Body of pancreas (tissue), 4 donors: ENCODE data around the gene ACSL6.

ENCODE experiments used
- POLR2A ChIP-seq, 3 donors: fragments of 450-650 bp; IDR thresholded peaks; one replicate each; pipeline ENCODE4 v1.6.1; 2016; ENCODE audit warnings: antibody characterized with exemption in 3 of 3, mild to moderate bottlenecking in 2 of 3
- TF ChIP-seq, protein P1 (sequence below), 7 experiments: fragments of 450-650 bp in 4 of 7; fragments of 200-600 bp in 3 of 7; sonication (generic) in 3 of 7; IDR thresholded peaks; one replicate each; pipeline ENCODE4 v1.5.1; 2016 to 2019; ENCODE audit warnings: antibody characterized with exemption in 7 of 7

DNA sequence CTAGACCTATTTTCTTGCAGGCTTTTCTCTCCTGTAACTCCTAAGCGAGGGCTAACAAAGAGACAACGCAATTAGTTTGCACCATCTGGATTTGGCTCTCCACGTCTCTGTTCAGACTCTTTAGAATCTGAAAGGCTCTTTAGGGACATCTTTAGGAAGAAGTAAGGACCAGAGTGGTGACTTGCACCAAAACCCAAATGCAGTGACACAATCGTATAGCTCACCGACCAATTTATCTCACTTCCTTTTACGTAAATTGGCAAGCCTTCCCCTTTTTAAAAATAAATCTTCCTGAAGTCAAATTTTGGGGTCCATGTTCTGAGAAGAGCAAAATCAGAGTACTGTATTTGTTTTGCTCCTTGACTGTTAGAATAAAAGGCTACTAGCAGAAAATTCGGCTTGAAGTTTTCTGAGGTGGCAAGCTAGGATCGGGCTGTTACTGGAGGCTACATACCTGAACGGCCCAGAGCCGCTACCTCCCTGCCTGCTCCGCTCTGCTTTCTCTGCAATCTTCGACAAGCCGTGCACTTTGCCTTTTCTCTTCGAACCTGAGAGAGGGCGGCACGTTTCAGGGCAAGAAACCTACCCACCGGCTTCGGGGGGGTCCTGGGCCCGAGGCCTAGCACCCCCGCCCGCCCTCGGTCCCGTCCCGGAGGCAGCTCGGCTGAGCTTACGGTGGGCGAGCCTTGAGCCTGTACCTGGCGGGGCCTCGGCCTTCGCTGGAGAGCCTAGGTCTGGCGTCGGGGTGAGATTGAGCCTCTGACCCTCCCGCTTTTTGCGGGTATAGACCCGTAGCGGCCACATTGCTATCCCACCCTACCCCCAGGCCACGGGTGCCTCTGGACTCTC, 66.5 kb downstream of the ACSL6 start:
- TF ChIP-seq, protein P1, sequence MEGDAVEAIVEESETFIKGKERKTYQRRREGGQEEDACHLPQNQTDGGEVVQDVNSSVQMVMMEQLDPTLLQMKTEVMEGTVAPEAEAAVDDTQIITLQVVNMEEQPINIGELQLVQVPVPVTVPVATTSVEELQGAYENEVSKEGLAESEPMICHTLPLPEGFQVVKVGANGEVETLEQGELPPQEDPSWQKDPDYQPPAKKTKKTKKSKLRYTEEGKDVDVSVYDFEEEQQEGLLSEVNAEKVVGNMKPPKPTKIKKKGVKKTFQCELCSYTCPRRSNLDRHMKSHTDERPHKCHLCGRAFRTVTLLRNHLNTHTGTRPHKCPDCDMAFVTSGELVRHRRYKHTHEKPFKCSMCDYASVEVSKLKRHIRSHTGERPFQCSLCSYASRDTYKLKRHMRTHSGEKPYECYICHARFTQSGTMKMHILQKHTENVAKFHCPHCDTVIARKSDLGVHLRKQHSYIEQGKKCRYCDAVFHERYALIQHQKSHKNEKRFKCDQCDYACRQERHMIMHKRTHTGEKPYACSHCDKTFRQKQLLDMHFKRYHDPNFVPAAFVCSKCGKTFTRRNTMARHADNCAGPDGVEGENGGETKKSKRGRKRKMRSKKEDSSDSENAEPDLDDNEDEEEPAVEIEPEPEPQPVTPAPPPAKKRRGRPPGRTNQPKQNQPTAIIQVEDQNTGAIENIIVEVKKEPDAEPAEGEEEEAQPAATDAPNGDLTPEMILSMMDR (IDR thresholded peaks at IDR 0.05): no peak
- TF ChIP-seq POLR2A (IDR thresholded peaks at IDR 0.05): no peak
